ENCODE measurements around the gene NFATC1.

The NFATC1 gene

DNA sequence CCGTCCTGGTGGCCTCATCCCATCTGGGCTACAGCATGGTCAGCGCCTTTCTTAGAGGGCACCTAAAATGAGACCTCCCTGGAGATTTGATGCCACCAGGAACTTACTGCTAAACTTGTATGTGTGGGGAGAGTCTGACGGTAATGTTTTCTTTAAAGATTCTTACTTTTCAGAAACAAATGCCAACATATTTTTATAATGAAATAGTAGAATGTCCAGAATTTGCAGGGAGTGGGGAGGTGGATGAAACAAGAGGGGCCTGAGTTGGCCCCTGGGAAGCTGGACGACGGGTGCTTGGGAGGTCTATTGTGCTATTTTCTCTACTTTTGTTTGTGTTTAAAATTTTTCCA is 165.1 kb downstream of the NFATC1 start:
- no peak for DNase-seq

GRCh38 chr18:79563949-79564348 is 168.2 kb downstream of the NFATC1 start:
- no peak for DNase-seq

GRCh38 chr18:79564441-79564840 is 168.7 kb downstream of the NFATC1 start:
- no peak for DNase-seq

- no peak for DNase-seq
These were observed 171.2 kb downstream of the NFATC1 start for GRCh38 chr18:79566771-79567431.

GRCh38 chr18:79567481-79568147 is 171.9 kb downstream of the NFATC1 start:
- DNase-seq: peak; percentile 96

DNA sequence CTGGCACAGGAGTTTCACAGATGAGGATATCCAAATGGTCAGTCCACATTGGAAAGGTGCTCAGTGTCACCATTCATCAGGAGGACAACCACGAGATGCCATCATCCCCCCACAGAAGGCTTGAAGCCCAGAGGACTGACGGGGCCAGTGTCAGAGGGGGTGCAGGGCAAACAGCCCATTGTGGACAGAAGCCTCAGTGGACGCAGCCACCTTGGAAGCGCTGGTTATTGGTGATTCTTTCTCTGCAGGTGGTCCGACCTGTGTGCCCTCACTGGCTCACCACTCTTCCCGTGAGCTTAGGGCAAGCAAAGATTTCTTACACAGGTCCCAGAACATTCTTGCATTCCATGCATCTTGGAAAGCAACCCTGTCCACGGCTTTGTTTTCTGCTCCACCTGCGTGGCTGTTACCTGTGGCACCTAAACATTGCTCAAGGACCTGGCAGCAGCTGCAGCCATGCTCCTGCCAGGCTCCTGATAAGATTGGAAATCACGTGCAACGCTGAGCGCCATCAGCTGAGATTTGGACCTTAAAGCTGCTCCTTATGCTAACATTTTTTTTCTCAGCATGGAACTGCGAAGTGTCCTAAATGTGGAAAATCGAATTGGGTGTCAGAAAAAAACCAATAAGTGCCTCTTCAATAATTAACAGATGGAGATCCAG is 172.9 kb downstream of the NFATC1 start:
- DNase-seq: no peak

DNA sequence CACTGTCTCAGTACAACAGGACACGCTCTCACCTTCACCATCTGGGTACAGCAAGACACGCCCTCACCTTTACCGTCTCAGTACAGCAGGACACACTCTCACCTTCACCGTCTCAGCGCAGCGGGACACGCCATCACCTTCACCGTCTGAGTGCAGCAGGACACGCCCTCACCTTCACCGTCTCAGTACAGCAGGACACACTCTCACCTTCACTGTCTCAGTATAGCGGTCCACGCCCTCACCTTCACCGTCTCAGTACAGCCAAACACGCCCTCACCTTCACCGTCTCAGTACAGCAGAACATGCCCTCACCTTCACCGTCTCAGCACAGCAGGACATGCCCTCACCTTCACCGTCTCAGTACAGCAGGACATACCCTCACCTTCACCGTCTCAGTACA is 174.0 kb downstream of the NFATC1 start:
- no peak for DNase-seq

- DNase-seq: peak; percentile 91
These were observed 174.8 kb downstream of the NFATC1 start for GRCh38 chr18:79570266-79571201.

DNA sequence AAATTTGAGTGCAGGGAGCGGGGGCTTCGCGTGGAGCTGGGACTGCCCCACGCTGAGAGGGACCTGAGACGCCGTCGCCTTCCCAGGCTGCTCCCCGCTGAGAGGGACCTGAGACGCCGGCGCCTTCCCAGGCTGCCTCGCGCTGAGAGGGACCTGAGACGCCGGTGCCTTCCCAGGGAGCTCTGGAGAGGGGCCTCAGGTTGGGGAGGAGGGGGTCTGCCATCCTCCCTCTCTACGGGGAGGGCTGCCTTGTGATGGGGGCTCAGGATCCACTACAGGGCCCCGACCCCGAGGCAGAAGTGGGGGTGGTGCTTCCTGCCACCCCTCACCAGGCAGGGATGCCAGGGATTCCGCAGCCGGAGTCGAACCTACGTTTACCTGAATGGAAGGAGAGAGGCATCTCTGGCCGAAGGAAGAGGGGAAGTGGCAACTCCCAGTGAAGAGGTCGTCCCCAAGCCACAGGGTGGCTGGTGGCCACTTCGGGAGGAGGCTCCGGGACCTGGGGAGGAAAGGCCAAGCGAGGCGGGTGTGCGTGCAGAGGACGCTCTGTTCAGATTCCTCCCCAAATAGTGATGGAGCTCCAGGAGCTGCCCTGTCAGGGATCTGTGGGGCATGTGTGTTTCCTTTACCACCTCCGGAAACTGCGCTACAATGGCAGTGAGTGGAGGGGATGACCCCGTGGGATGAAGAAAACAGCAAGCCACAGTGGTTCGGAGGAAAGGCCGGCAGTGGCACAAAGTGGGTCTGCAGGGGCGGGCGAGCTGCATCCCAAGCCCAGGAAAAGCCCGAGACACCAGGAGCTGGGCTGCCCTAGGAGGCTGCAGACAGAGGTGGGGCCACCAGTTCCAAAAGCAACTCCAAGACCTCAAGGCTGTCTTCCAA is 175.7 kb downstream of the NFATC1 start:
- no peak for DNase-seq

DNA sequence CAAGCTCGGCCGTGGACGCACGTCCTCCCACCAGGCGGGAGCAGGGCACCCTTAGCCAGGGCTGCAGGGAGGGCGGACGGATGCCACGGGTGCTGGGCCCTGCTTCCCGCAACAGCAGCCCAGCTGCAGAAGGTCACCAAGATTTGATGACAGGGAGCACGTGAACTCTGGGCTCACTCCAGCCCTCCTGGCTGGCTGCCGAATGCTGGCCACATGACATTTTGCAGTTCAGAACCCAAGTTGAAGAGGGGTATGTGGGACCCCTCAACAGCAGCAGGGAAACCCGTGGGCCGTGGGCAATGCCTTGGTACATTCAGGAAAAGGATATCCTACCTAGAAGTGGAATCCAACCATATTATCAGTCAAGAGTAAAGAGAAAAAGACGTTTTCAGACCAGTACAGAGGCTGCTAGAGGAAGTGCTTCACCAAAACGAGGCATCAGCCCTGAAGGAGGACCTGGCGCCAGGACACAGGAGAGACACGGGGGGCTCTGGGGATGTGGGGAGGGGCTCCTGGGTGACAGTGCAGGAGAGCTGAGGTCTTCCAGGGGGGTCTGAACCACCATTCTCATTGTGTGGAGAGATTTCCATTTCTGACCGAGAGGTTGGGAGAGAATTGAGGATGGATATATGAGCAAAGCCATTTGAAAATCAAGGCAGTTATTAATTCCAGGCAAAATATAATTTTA is 176.5 kb downstream of the NFATC1 start:
- DNase-seq: no peak

DNA sequence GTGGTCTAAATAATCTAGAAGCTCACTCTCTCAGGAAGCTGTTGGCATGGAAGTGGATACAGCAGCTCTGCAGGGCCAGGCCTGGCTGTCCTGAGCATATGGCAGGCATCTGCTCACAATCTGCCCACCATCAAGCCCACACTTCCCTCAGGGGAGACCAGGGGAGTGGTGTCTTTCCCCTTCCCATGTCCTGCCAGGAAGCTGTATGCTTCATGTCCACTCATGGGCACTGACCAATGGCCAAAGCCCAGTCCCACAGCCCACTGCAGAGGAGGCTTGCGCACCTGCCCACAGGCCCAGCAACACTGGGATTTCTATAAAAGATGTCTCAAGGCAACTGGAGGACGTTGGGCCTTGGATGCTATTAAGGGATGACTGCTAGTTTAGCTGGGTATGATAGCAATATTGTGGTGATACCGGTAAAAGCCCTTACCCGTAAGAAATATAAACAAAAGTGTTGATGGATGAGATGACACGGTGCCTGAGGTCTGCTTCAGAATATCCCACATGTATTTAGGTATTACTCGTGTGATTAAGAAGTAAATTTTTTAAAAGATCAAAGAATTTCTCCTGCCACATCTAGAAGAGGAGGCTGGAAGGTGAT is 177.2 kb downstream of the NFATC1 start:
- no peak for DNase-seq

DNA sequence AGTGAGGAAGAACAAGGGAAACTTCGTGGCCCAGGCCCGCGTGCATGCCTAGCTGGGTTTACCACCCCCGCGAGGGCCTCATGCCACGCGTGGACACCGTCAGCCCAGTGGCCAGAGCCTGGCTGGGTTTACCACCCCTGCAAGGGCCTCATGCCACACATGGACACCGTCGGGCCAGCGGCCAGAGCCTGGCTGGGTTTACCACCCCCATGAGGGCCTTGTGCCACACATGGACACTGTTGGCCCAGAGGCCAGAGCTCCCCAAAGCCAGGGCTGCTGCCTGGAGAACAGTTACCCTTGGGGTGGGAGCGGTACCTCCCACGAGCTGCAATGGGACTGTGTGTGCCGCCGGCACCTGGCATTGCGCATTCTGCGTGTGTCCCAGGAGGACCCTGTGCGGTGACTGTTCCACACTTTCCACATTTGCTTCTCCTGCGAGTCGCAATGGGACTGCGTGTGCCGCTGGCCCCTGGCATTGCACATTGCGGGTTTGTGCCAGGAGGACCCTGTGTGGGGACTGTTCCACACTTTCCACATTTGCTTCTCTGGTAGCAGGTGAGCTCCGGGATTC is 178.3 kb downstream of the NFATC1 start:
- no peak for DNase-seq

- no peak for DNase-seq
These were observed 179.3 kb downstream of the NFATC1 start for GRCh38 chr18:79574938-79575525.

- peak; percentile 81 for DNase-seq
These were observed 180.4 kb downstream of the NFATC1 start for GRCh38 chr18:79575891-79576685.

- DNase-seq: peak; percentile 57
These were observed 181.1 kb downstream of the NFATC1 start for GRCh38 chr18:79576686-79577351.

GRCh38 chr18:79577451-79578395 is 182.0 kb downstream of the NFATC1 start:
- no peak for DNase-seq

DNA sequence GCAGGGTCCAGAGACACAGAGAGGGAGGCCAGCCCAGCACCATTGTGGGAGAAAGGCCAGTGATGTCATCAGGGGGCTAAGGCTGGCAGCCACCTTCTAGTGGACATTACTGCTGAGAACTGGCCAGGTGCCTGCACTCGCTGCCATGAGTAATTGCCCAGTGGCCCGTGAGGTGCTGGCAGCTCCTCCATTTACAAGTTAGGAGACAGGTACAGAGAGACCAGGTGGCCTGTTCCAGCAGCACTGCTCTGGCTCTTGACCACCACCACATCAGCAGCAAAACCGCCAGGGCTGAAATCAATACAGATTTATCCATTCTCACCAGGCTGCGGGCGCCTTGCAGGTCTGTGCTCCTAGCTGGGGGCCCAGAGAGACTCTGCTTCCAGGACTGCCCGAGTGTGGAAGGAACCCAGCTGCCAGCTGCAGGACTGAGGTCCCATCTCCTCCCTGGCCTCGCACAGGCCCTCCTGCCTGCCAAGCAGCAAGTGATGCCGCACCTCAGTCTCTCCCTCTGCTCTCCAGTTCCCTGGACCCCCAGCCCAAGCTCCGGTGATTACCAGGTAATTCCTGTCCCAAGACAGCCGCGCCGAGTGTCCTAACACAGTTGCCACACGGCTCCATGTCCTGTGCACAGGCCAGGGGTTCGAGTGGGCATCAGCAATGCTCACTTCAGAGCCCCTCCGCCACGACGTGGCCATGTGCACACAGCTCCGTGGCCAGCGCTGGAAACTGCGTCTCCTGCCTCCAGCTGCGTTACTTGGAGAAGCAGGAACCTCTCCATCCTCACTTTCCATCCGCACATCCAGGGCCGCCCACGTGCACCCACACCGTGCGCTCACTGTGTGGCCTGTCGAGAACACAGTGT is 182.9 kb downstream of the NFATC1 start:
- DNase-seq: no peak

All from fibroblast of upper back skin (primary cell).